SJSA1 (cell line): Measurements from ENCODE around the gene PTRH2. TPM values are rescaled to one million over a fixed set of nuclear protein-coding genes. Genes with fewer than 3 reads are reported as not detected.

Experiments
- DNase-seq, 2 experiments: peaks; one replicate each; pipeline ENCODE4 v3.0.0-alpha.2; 2015 to 2020; ENCODE audit warnings: low spot score in 2 of 2, low read depth in 1 of 2
- H3K27ac ChIP-seq: fragments of 250-450 bp; sonication (Bioruptor Pico); 2 replicates; pipeline ENCODE4 v1.5.1; 2020; ENCODE audit warnings: mild to moderate bottlenecking, moderate library complexity
- H3K27me3 ChIP-seq: fragments of 250-450 bp; sonication (Bioruptor Pico); replicated peaks from 2 replicates; pipeline ENCODE4 v1.5.1; 2020; ENCODE audit warnings: mild to moderate bottlenecking, moderate library complexity
- H3K36me3 ChIP-seq: fragments of 250-450 bp; sonication (Bioruptor Pico); 2 replicates; pipeline ENCODE4 v1.5.1; 2020; ENCODE audit warnings: mild to moderate bottlenecking
- H3K4me1 ChIP-seq: fragments of 250-450 bp; sonication (Bioruptor Pico); replicated peaks from 2 replicates; pipeline ENCODE4 v1.6.1; 2021; ENCODE audit warnings: mild to moderate bottlenecking
- H3K4me3 ChIP-seq: fragments of 250-450 bp; sonication (Bioruptor Pico); 2 replicates; pipeline ENCODE4 v1.5.1; 2020; ENCODE audit warnings: mild to moderate bottlenecking
- H3K9me3 ChIP-seq: fragments of 250-450 bp; sonication (Bioruptor Pico); replicated peaks from 2 replicates; pipeline ENCODE4 v1.5.1; 2020; ENCODE audit warnings: mild to moderate bottlenecking
- total RNA-seq: library from RNA; depleted of rRNA; stranded (reverse); fragments of >200 nt; shearing (Covaris generic); gene quantifications from 2 replicates; pipeline ENCODE4 v1.2.3, GENCODE V29; 2014

The PTRH2 gene
- total RNA-seq, 1 experiment from 2014 or later = 40.5 TPM

GRCh38 chr17:59734226-59734625 lies 27.0 kb upstream of the PTRH2 start:
- Histone ChIP-seq H3K27ac (no peak overlapping the region), H3K4me3 (no peak overlapping the region), H3K36me3 (peaks cover 57% of the 10 kb centered on the region), H3K27me3 (no peaks in the 10 kb centered on the region), H3K4me1 (peaks cover 12% of the 10 kb centered on the region), H3K9me3 (no peaks in the 10 kb centered on the region)
- no peak for DNase-seq

- H3K36me3 ChIP-seq = peaks cover 52% of the 10 kb centered on the region
- H3K27ac ChIP-seq = no peak overlapping the region
- H3K27me3 ChIP-seq = no peaks in the 10 kb centered on the region
- H3K4me1 ChIP-seq = peaks cover 17% of the 10 kb centered on the region
- no peak overlapping the region for H3K4me3 ChIP-seq
- H3K9me3 ChIP-seq = no peaks in the 10 kb centered on the region
- DNase-seq = no peak
These were observed 26.5 kb upstream of the PTRH2 start for GRCh38 chr17:59733697-59734096.

DNA sequence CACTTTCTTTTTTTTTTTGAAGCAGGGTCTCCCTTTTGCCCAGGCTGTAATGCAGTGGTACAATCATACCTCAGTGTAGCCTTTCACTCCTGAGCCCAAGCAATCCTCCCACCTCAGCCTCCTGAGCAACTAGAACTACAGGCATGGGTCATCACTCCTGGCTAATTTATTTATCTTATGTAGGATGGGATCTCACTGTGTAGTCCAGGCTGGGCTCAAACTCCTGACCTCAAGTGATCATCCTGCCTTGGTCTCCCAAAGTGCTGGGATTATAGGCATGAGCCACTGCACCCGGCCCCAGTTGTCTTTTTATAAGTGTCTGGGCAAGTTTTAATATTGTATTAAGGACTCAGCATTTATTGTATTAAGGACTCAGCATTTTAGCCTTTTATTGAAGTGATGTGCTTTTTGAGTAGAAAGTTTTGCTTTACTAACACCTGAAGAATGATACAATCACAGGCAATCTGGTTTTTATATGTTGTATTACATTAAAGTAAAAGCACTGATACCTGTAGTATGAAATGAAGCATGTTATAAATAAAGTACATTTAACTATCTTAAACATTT lies 23.1 kb upstream of the PTRH2 start:
- Histone ChIP-seq H3K9me3 (no peaks in the 10 kb centered on the region), H3K36me3 (peaks cover 22% of the 10 kb centered on the region), H3K4me3 (no peak overlapping the region), H3K27me3 (no peaks in the 10 kb centered on the region), H3K4me1 (peaks cover 17% of the 10 kb centered on the region), H3K27ac (no peak overlapping the region)
- DNase-seq = no peak

DNA sequence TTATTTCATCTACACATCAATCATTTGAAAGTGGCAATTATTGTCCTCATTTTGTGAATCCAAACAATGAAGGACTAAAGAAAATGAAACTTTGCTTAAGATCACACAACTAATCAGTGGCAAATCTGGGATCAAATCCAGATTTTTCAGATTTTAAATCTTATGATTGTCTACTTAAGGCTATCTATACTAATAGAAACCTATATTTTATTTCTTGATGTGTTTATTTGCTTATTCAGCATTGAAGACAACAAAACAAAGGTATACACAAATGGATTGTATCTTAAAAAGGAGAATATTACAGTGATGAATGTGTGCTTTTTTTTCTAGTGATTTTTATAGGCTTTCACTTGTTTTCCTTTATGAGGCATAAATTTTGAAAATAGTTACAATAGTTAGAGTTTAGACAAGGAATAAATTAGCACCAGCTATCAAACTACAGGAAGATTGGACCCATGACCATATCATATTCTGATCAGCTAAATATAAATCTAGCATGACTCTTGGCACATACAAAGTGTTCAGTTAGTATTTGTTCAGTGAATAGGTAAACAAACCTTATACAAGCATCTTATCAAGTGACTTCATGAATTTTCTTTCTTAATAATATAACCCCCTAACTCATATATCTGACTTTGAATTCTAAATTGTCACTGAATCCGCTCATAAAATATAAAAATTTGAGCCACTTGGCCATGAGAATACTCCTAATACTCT lies 20.7 kb upstream of the PTRH2 start:
- DNase-seq = no peak
- no peaks in the 10 kb centered on the region for H3K9me3 ChIP-seq
- no peaks in the 10 kb centered on the region for H3K27me3 ChIP-seq
- peaks cover 10% of the 10 kb centered on the region for H3K36me3 ChIP-seq
- no peak overlapping the region for H3K27ac ChIP-seq
- peaks cover 17% of the 10 kb centered on the region for H3K4me1 ChIP-seq
- H3K4me3 ChIP-seq = no peak overlapping the region

GRCh38 chr17:59725691-59726090 lies 18.5 kb upstream of the PTRH2 start:
- Histone ChIP-seq H3K36me3 (peaks cover 12% of the 10 kb centered on the region), H3K27ac (no peak overlapping the region), H3K4me3 (no peak overlapping the region), H3K4me1 (peaks cover 12% of the 10 kb centered on the region), H3K27me3 (no peaks in the 10 kb centered on the region), H3K9me3 (no peaks in the 10 kb centered on the region)
- no peak for DNase-seq

GRCh38 chr17:59723607-59724006 lies 16.4 kb upstream of the PTRH2 start:
- DNase-seq = no peak
- Histone ChIP-seq H3K4me1 (peaks cover 6% of the 10 kb centered on the region), H3K36me3 (peaks cover 8% of the 10 kb centered on the region), H3K4me3 (no peak overlapping the region), H3K27me3 (no peaks in the 10 kb centered on the region), H3K27ac (no peak overlapping the region), H3K9me3 (no peaks in the 10 kb centered on the region)

DNA sequence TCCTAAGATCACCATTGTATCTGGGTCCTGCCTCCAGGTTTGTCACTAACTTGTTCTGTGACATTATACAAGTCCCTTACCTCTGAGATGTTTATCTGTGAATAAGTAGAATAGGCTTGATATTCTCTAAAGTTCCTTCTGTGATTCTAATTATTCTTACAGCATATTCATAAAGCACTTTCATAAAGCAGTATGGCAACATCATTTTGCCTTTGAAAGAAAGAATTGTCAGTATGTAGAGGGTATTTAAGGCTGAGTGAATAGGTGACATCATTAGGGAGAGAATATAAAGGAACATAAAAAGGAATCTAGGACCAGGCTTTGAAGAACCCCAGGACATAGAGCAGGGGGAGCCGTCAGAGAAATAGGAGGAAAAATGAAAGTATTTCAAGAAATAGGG lies 15.8 kb upstream of the PTRH2 start:
- no peak overlapping the region for H3K4me3 ChIP-seq
- no peak for DNase-seq
- H3K36me3 ChIP-seq = peaks cover 11% of the 10 kb centered on the region
- no peak overlapping the region for H3K27ac ChIP-seq
- H3K4me1 ChIP-seq = peaks cover 6% of the 10 kb centered on the region
- H3K27me3 ChIP-seq = no peaks in the 10 kb centered on the region
- H3K9me3 ChIP-seq = no peaks in the 10 kb centered on the region

GRCh38 chr17:59722623-59723022 lies 15.4 kb upstream of the PTRH2 start:
- H3K4me1 ChIP-seq = peaks cover 6% of the 10 kb centered on the region
- H3K4me3 ChIP-seq = no peak overlapping the region
- no peaks in the 10 kb centered on the region for H3K9me3 ChIP-seq
- H3K36me3 ChIP-seq = peaks cover 11% of the 10 kb centered on the region
- no peak overlapping the region for H3K27ac ChIP-seq
- H3K27me3 ChIP-seq = no peaks in the 10 kb centered on the region
- no peak for DNase-seq

DNA sequence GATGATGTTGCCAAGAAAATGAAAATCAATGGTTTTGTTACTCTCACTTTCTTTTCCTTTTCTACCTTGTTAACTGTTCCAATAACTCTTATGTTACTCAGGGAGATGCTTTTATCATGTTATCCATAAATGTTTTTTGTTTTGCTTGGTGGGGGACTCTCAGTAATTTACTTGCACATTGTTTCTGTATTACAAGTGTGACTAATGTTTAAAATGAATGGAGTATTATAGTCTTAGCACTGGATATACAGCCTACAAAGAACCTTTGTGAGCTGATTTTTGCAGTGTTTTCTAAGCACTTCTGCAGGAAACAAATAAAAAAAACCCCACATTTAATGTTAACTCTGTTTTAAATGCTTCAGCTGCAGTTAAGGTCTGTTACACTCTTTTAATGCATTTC lies 12.3 kb upstream of the PTRH2 start:
- Histone ChIP-seq H3K27ac (no peak overlapping the region), H3K36me3 (peaks cover 11% of the 10 kb centered on the region)
- DNase-seq = no peak

GRCh38 chr17:59716427-59716826 lies 9.2 kb upstream of the PTRH2 start:
- no peak for DNase-seq
- H3K9me3 ChIP-seq = no peaks in the 10 kb centered on the region
- H3K27ac ChIP-seq = no peak overlapping the region
- H3K36me3 ChIP-seq = peaks cover 6% of the 10 kb centered on the region
- no peaks in the 10 kb centered on the region for H3K27me3 ChIP-seq
- H3K4me3 ChIP-seq = no peak overlapping the region
- peaks cover 6% of the 10 kb centered on the region for H3K4me1 ChIP-seq

More for the DNA sequence above, 12.3 kb upstream of the PTRH2 start:
- H3K4me3 ChIP-seq = no peak overlapping the region
- H3K27me3 ChIP-seq = no peaks in the 10 kb centered on the region
- no peaks in the 10 kb centered on the region for H3K9me3 ChIP-seq
- H3K4me1 ChIP-seq = peaks cover 6% of the 10 kb centered on the region

- no peaks in the 10 kb centered on the region for H3K9me3 ChIP-seq
- DNase-seq = no peak
- peaks cover 3% of the 10 kb centered on the region; the same call in 1 of the 2 replicates for H3K36me3 ChIP-seq
- no peaks in the 10 kb centered on the region; the same call in 1 of the 2 replicates for H3K4me1 ChIP-seq
- no peaks in the 10 kb centered on the region for H3K27me3 ChIP-seq
- no peak overlapping the region for H3K27ac ChIP-seq
- no peak overlapping the region for H3K4me3 ChIP-seq
These were observed 7.0 kb upstream of the PTRH2 start for GRCh38 chr17:59714255-59714654.

DNA sequence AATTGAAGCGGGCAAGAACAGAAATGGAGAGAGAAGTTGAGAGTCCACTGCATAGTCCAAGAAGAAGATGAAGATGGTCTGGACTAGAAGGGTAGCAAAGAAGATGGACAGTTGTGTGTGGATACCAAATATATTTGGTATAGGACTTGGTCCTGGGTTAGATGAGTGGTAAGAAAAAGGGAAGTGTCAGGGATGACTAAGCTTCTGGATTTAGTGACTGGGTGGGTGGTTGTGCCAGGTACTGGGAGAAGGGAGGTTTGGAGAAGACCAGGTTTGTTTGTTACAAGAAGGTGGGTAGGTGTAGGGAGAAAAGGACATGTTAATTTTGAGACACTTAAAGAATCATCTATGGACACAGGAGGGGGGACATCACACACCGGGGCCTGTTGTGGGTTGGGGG lies 5.6 kb upstream of the PTRH2 start:
- Histone ChIP-seq H3K27me3 (no peaks in the 10 kb centered on the region), H3K9me3 (no peaks in the 10 kb centered on the region), H3K4me3 (no peak overlapping the region), H3K36me3 (peaks cover under 1% of the 10 kb centered on the region; the same call in 1 of the 2 replicates), H3K27ac (no peak overlapping the region), H3K4me1 (no peaks in the 10 kb centered on the region; the same call in 1 of the 2 replicates)
- DNase-seq = no peak

GRCh38 chr17:59711936-59712335 lies 4.7 kb upstream of the PTRH2 start:
- peaks cover 5% of the 10 kb centered on the region; the same call in 1 of the 2 replicates for H3K36me3 ChIP-seq
- DNase-seq = no peak
- no peaks in the 10 kb centered on the region for H3K27me3 ChIP-seq
- no peaks in the 10 kb centered on the region for H3K9me3 ChIP-seq
- no peak overlapping the region for H3K4me3 ChIP-seq
- no peak overlapping the region for H3K27ac ChIP-seq
- H3K4me1 ChIP-seq = no peaks in the 10 kb centered on the region; the same call in 1 of the 2 replicates

- no peak for DNase-seq
- peak overlapping the region; percentile 62 for H3K4me3 ChIP-seq
- H3K27me3 ChIP-seq = no peaks in the 10 kb centered on the region
- H3K36me3 ChIP-seq = peaks cover 21% of the 10 kb centered on the region
- peaks cover 5% of the 10 kb centered on the region for H3K4me1 ChIP-seq
- H3K27ac ChIP-seq = peak overlapping the region; percentile 58
- no peaks in the 10 kb centered on the region for H3K9me3 ChIP-seq
These were observed 771 bp upstream of the PTRH2 start for GRCh38 chr17:59707971-59708430.
